ENCODE measurements around the gene DHX30. TPM values are rescaled to one million over a fixed set of nuclear protein-coding genes. Genes with fewer than 3 reads are reported as not detected.

The DHX30 gene
- total RNA-seq, result 42.5 and 51.6 TPM in 2 replicates

GRCh38 chr3:47802734-47803479 lies at the start of gene DHX30:
DHX30 (plus strand) TSS chr3:47803138; CDS start chr3:47810684, 7,546 bp downstream.

GRCh38 chr3:47781685-47782445 lies 21.1 kb upstream of the DHX30 start, which contains the start of gene SMARCC1:
SMARCC1 (minus strand) TSS chr3:47781893; CDS start chr3:47781797, 96 bp downstream.

Other genes with a start within 250 kb of the DHX30 start
- 0.11 and 0.26 TPM in 2 replicates for gene CSPG5, start 224.3 kb upstream of the DHX30 start, total RNA-seq
- 24.9 and 32.0 TPM in 2 replicates for gene SMARCC1, start 21.2 kb upstream of the DHX30 start, total RNA-seq
- 40.2 and 40.6 TPM in 2 replicates for gene MAP4, start 213.3 kb downstream of the DHX30 start, total RNA-seq

All from dermis lymphatic vessel endothelial cell (primary cell).